Small intestine (tissue), 7 donors: ENCODE data around the gene LRMDA. TPM values are rescaled to one million over a fixed set of nuclear protein-coding genes. Genes with fewer than 3 reads are reported as not detected.

ENCODE experiments used
- DNase-seq, 2 donors: peaks; one replicate each; pipeline versions ENCODE4 v3.0.0 to v3.0.0-alpha.2; 2013
- FAIRE-seq: peaks from 2 replicates; lab custom pipeline; 2012; peaks lifted over from hg19 to GRCh38; lab: Jason Lieb, UNC
- H3K27ac ChIP-seq, 3 donors: one replicate each; pipeline ENCODE4 v1.5.1; 2013; ENCODE audit warnings: low read length in 2 of 3, mild to moderate bottlenecking in 2 of 3, control low read depth in 1 of 3, inconsistent platforms in 1 of 3, low read depth in 1 of 3, moderate library complexity in 1 of 3
- H3K27me3 ChIP-seq, 3 donors: one replicate each; pipeline ENCODE4 v1.6.1; 2013; ENCODE audit warnings: low read length in 3 of 3, inconsistent platforms in 1 of 3; ENCODE audit not compliant: control insufficient read depth in 3 of 3, insufficient read depth in 3 of 3
- H3K36me3 ChIP-seq, 3 donors: one replicate each; pipeline ENCODE4 v1.6.1; 2013; ENCODE audit warnings: low read length in 3 of 3, inconsistent platforms in 1 of 3, low read depth in 1 of 3, mild to moderate bottlenecking in 1 of 3, moderate library complexity in 1 of 3; ENCODE audit not compliant: control insufficient read depth in 3 of 3, insufficient read depth in 2 of 3
- H3K4me1 ChIP-seq, 3 donors: one replicate each; pipeline ENCODE4 v1.6.1; 2013; ENCODE audit warnings: low read length in 2 of 3, inconsistent platforms in 1 of 3, low read depth in 1 of 3, mild to moderate bottlenecking in 1 of 3, moderate library complexity in 1 of 3; ENCODE audit not compliant: control insufficient read depth in 3 of 3, insufficient read depth in 2 of 3
- H3K4me3 ChIP-seq, 3 donors: one replicate each; pipeline ENCODE4 v1.5.1; 2013; ENCODE audit warnings: low read length in 3 of 3, control low read depth in 1 of 3, inconsistent platforms in 1 of 3, low read depth in 1 of 3, mild to moderate bottlenecking in 1 of 3, moderate library complexity in 1 of 3
- H3K9me3 ChIP-seq, 2 donors: one replicate each; pipeline ENCODE4 v1.6.1; 2013; ENCODE audit warnings: low read depth in 1 of 2, low read length in 1 of 2; ENCODE audit not compliant: control insufficient read depth in 2 of 2, insufficient read depth in 1 of 2
- WGBS, 3 donors: extraction: QIAGEN DNeasy Blood & Tissue Kit; methylation state at CpG; one replicate each; pipeline ENCODE4 v1.1.7; 2013; 5-methylcytosine and 5-hydroxymethylcytosine counted together
- polyA plus RNA-seq, 4 donors: library from polyadenylated mRNA; stranded (reverse) in 3 of 4; unstranded in 1 of 4; fragments of 200-250 nt in 3 of 4; fragments of 120-200 nt in 1 of 4; gene quantifications; one replicate each; pipeline versions ENCODE4 v1.2.1 to v1.2.3, GENCODE V29; 2013
- donor health status: healthy with polysubstance abuse.
- donor health status: control.
- donor health status: control.
- donor health status: Bipolar disorder and iron deficiency.
- donor health status: healthy.

LRMDA gene
- polyA plus RNA-seq, 4 donors: 5.6 to 16.2 (median 6.0) TPM; not detected in 1

DNA sequence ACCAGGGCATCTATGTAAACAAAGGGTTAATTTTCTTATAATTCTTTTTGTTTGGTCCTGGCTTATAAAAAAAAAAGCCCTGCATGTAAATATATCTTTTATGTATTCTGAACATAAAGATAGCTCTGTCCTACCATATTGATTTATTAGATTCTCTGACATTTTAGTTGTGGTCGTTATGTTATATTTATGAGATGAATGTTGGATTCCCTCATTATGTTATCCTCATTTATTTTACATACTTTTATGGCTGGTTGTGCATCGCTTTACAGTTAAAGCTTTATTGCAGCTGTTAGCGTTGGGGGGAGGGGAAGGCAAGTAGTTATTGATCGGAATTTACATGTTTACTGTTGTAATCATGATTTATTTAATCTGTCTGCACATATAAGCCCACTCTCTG, 431.5 kb downstream of the LRMDA start:
- H3K4me1 ChIP-seq: no peaks in the 10 kb centered on the region
- no peaks in the 10 kb centered on the region for H3K9me3 ChIP-seq
- H3K27me3 ChIP-seq: no peaks in the 10 kb centered on the region
- no peak overlapping the region for H3K27ac ChIP-seq
- H3K36me3 ChIP-seq: no peaks in the 10 kb centered on the region
- DNase-seq (no peak), FAIRE-seq (no peak)
- H3K4me3 ChIP-seq: no peak overlapping the region
- WGBS, 3 donors: 79 to 88% (median 88%) methylated on average over 4 of the region's 4 CpGs

DNA sequence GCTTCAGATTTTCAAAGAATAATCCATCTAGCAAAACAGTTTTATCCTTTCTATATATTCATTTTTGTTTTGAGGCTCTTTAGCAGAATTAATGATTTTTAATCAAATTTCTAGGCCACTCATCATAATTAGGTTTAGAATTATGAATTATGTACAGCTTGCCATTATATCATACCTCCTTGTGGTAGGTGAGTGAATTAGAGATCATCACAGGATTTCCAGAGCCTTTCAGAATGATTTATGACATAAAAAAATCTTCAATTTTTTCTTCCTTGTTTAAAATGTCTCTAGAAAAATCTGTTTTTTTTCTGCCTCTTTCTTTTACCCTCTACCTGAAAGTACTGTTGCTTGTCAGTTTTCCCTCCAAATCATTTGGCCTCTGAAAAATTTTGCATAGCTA, 433.3 kb downstream of the LRMDA start:
- H3K9me3 ChIP-seq: no peaks in the 10 kb centered on the region
- H3K36me3 ChIP-seq: no peaks in the 10 kb centered on the region
- FAIRE-seq: no peak

DNA sequence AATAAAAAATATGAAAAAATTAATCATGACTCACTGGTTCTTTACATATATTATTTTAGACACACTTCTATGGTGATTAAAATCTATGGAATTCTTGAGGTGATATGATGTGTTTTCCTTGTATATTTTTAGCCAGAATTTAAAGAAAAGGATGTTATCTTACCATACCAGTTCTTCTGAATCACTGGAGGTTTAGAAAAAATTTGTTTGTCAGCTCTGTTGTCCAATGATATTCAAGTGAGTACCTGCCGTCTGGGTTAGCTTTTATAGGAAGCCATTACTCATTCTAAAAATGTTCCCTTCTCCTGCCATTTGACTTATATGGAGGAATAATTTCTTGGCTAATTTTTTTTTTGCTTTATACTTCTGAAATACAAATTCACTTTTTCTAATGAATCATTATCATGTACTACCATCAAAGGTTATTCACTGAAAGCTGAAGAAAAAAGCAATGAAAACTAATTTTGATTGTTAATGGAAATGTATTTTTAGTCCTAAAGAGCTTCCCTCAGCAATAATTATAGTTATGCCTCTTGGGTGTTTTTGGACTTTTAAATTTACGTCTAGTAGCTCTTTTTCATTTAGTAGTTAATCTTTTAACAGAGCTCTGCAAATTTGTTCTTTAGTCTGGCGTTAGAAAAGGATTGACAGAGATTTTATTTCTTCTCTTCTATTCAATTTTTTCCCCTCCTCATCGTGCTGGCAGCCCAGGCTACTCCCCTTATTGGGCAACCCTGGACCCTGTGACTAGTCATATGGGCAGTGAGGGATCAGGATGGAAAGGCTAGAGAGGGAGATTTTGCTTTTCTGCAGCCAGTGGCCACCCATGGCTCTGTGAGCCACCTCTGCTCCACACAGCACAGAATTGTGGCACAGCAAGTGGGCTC, 434.2 kb downstream of the LRMDA start:
- no peaks in the 10 kb centered on the region for H3K36me3 ChIP-seq
- H3K4me3 ChIP-seq: no peak overlapping the region
- H3K27ac ChIP-seq: no peak overlapping the region
- FAIRE-seq (no peak), DNase-seq (no peak)
- no peaks in the 10 kb centered on the region for H3K9me3 ChIP-seq
- no peaks in the 10 kb centered on the region for H3K4me1 ChIP-seq
- WGBS, 3 donors: 64 to 82% (median 78%) methylated on average over 4 of the region's 4 CpGs
- H3K27me3 ChIP-seq: no peaks in the 10 kb centered on the region

More for the DNA sequence above, 433.3 kb downstream of the LRMDA start:
- DNase-seq: no peak
- Histone ChIP-seq H3K27ac (no peak overlapping the region), H3K27me3 (no peaks in the 10 kb centered on the region), H3K4me3 (no peak overlapping the region), H3K4me1 (no peaks in the 10 kb centered on the region)

DNA sequence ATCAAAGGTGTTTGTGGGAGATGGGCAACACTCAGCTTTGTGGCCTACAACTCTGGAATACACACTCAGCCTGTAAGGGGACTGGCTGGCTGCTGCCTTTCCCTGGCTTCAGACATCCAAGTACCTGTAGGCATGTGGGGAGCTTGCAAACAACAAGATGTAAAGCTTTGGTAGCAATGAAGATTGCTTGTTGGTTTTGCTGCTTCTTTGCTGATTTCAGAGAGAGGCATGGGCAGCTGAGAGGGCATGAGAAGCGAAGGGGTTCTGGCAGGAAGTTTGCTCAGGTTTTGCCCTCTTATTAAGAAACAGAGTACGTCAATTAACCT, 434.8 kb downstream of the LRMDA start:
- H3K4me1 ChIP-seq: no peaks in the 10 kb centered on the region
- no peak for FAIRE-seq
- no peaks in the 10 kb centered on the region for H3K9me3 ChIP-seq
- H3K4me3 ChIP-seq: no peak overlapping the region
- no peaks in the 10 kb centered on the region for H3K36me3 ChIP-seq
- no peak overlapping the region for H3K27ac ChIP-seq
- H3K27me3 ChIP-seq: no peaks in the 10 kb centered on the region
- 84 to 96% (median 94%) methylated on average over 2 of the region's 2 CpGs for WGBS, 3 donors
- DNase-seq: no peak

DNA sequence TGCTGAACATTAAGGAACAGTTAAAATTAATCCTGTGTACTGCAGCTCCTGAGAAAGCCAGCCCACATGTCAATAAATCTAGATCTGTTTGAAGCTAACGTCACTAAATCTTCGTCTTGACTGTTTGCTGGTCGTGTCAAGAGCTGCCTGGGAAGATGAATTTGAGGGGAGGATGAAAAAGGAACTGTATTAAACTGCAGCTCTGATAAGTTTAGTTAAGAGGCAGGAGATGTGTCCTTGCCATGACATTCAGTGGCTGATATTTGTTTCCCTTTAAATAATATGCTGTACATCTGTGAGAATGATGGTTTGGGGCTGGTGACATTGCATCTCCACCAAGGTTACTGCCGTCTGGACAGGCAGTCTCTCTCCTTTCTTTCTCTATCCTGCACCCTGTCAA, 435.3 kb downstream of the LRMDA start:
- WGBS, 3 donors: 83 to 93% (median 84%) methylated on average over 4 of the region's 4 CpGs
- no peak overlapping the region for H3K27ac ChIP-seq
- H3K27me3 ChIP-seq: no peaks in the 10 kb centered on the region
- H3K4me3 ChIP-seq: no peak overlapping the region
- no peaks in the 10 kb centered on the region for H3K36me3 ChIP-seq
- H3K4me1 ChIP-seq: no peaks in the 10 kb centered on the region
- no peaks in the 10 kb centered on the region for H3K9me3 ChIP-seq
- FAIRE-seq (no peak), DNase-seq (no peak)

DNA sequence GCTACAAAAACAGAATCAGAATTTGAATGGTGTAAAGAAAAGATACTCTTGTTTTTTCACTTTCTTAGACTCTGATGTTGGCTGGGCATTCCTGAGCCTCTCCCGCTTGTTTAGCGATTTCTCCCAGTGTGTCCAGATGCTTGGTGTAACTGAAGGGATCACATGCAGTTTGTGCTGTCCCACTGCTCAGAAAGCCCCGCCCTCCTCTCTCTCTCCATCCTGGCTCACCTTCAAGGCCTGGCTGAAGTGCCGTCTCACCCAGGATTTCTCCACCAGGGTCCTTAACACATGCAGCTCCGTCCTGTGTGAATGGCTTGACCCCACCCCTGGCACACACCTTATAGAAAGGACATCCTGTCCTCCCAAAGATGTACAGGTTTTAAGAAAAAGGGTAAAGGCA, 437.1 kb downstream of the LRMDA start:
- no peak overlapping the region for H3K4me3 ChIP-seq
- H3K4me1 ChIP-seq: no peaks in the 10 kb centered on the region
- 86 to 90% (median 87%) methylated on average over 5 of the region's 5 CpGs for WGBS, 3 donors
- no peaks in the 10 kb centered on the region for H3K36me3 ChIP-seq
- H3K27me3 ChIP-seq: no peaks in the 10 kb centered on the region
- H3K27ac ChIP-seq: no peak overlapping the region
- DNase-seq (no peak), FAIRE-seq (no peak)
- no peaks in the 10 kb centered on the region for H3K9me3 ChIP-seq

DNA sequence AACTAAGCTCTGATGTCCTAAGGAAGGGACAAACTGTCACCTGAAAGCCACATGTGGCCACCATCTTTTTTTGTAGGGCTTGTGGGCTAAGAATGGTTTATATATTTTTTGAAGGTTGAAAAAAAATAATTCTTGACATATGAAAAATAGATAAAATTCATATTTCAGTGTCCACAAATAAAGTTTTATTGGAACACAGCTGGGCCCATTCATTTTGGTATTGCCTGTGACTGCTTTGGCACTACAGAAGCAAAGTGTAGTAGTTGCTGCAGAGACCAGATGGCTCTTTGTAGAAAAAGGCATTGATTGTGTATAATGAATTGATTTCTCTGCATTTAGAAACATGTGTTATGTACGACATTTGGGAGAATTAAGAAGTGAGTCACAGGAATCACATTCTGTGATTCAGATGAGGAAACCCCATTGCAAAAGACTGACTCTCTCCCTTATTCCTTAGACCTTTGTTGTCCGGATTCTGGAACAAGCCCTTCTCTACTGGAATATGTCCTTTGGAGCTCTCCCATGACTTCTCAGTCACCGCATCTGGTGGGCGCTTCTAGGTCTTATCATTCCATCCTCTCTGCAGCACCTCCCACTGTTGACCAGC, 438.7 kb downstream of the LRMDA start:
- Histone ChIP-seq H3K4me3 (no peak overlapping the region), H3K4me1 (no peaks in the 10 kb centered on the region), H3K36me3 (no peaks in the 10 kb centered on the region), H3K27ac (no peak overlapping the region), H3K9me3 (no peaks in the 10 kb centered on the region), H3K27me3 (no peaks in the 10 kb centered on the region)
- FAIRE-seq (no peak), DNase-seq (no peak)
- 94 to 97% (median 94%) methylated on average over 4 of the region's 4 CpGs for WGBS, 3 donors

DNA sequence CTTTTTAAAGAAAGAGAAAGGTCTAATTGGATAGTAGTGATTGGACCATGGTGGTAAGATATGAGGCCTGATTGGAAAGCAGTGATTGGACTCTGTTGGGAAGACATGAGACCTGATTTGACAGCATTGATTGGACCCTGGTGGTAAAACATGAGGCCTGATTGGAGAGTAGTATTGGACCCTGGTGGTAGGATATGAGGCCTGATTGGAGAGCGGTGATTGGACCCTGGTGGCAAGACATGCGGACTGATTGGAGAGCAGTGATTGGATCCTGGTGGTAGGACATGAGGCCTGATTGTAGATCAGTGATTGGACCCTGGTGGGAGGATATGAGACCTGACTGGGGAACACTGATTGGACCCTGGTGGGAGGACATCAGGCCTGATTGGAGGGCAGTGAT, 444.3 kb downstream of the LRMDA start:
- FAIRE-seq (no peak), DNase-seq (no peak)
- no peak overlapping the region for H3K27ac ChIP-seq

More for the DNA sequence above, 444.3 kb downstream of the LRMDA start:
- Histone ChIP-seq H3K27me3 (no peaks in the 10 kb centered on the region), H3K36me3 (no peaks in the 10 kb centered on the region), H3K4me1 (peaks cover 0 to 9% (median 0%) of the 10 kb centered on the region in 3 donors), H3K9me3 (no peaks in the 10 kb centered on the region), H3K4me3 (no peak overlapping the region)
- WGBS, 3 donors: 93 to 98% (median 97%) methylated on average over 2 of the region's 2 CpGs
